LNCaP clone FGC (cell line): ENCODE data around the gene BCL11A.

Source experiments
- DNase-seq: peaks from one replicate; pipeline ENCODE4 v3.0.0-alpha.2; 2011; ENCODE audit warnings: low read depth
- H3K4me3 ChIP-seq: 2 replicates; pipeline ENCODE4 v1.5.1; 2011; ENCODE audit warnings: mild to moderate bottlenecking, low read depth, low read length, control low read depth
- CTCF ChIP-seq: IDR thresholded peaks from 2 replicates; pipeline ENCODE4 v1.5.1; 2012; ENCODE audit warnings: mild to moderate bottlenecking; ENCODE audit not compliant: control insufficient read depth, insufficient read depth; ENCODE audit errors: extremely low read depth

Gene BCL11A

GRCh38 chr2:60492548-60492947 lies 60.9 kb downstream of the BCL11A start:
- no peak for TF ChIP-seq CTCF
- no peak overlapping the region for H3K4me3 ChIP-seq
- DNase-seq: no peak

- DNase-seq: no peak
- TF ChIP-seq CTCF: no peak
Measured at GRCh38 chr2:60490848-60491247, 62.6 kb downstream of the BCL11A start.

GRCh38 chr2:60490441-60490840 lies 63.0 kb downstream of the BCL11A start:
- no peak for TF ChIP-seq CTCF

More at GRCh38 chr2:60490848-60491247, 62.6 kb downstream of the BCL11A start:
- H3K4me3 ChIP-seq: no peak overlapping the region

GRCh38 chr2:60489289-60489688 lies 64.2 kb downstream of the BCL11A start:
- TF ChIP-seq CTCF: no peak
- no peak overlapping the region for H3K4me3 ChIP-seq
- no peak for DNase-seq

More at GRCh38 chr2:60490441-60490840, 63.0 kb downstream of the BCL11A start:
- DNase-seq: no peak
- no peak overlapping the region for H3K4me3 ChIP-seq

GRCh38 chr2:60488291-60488690 lies 65.2 kb downstream of the BCL11A start:
- H3K4me3 ChIP-seq: no peak overlapping the region
- DNase-seq: no peak
- no peak for TF ChIP-seq CTCF

- H3K4me3 ChIP-seq: no peak overlapping the region
- no peak for TF ChIP-seq CTCF
- DNase-seq: no peak
Measured at GRCh38 chr2:60487174-60487573, 66.3 kb downstream of the BCL11A start.

- no peak overlapping the region for H3K4me3 ChIP-seq
- no peak for DNase-seq
- no peak for TF ChIP-seq CTCF
Measured at GRCh38 chr2:60486551-60486950, 66.9 kb downstream of the BCL11A start.
